GM12878 (cell line): ENCODE measurements around the gene PPA1. TPM values are rescaled to one million over a fixed set of nuclear protein-coding genes. Genes with fewer than 3 reads are reported as not detected.

Experiments used
- ATAC-seq: fragments of 200-7000 bp; cut with Tn5 transposase; 3 replicates; pipeline ENCODE4 v1.9.1; 2020; ENCODE audit warnings: mild to moderate bottlenecking, moderate library complexity
- BruUV-seq: library from RNA; stranded (reverse); fragments of 400-500 nt; replicated peaks from 2 replicates; lab custom pipeline; 2021; lab: Mats Ljungman, UMichigan
- CTCF ChIA-PET: fragments of 300-600 bp; sonication (Branson Sonifier 250); formaldehyde crosslinking; extraction: SDS; loops from one replicate; lab custom pipeline; 2021; ENCODE audit warnings: inconsistent platforms; lab: Yijun Ruan, JAX
- POLR2A ChIA-PET: fragments of 350-600 bp; formaldehyde crosslinking; extraction: SDS; loops from one replicate; lab custom pipeline; 2021; ENCODE audit warnings: inconsistent platforms; lab: Charles Lee
- RAD21 ChIA-PET: fragments of 300-600 bp; sonication (Branson Sonifier 250); formaldehyde crosslinking; loops from one replicate; lab custom pipeline; 2023; ENCODE audit warnings: antibody characterized with exemption; ENCODE audit not compliant: unreplicated experiment; lab: Charles Lee
- SMC1A ChIA-PET: fragments of 300-600 bp; sonication (Branson Sonifier 250); formaldehyde crosslinking; loops from one replicate; lab custom pipeline; 2023; ENCODE audit not compliant: unreplicated experiment, uncharacterized antibody; lab: Charles Lee
- DNase-seq: peaks from one replicate; pipeline ENCODE4 v3.0.0-alpha.2; 2011; ENCODE audit warnings: low read depth, low spot score
- FAIRE-seq: peaks from 3 replicates; lab custom pipeline; 2011; peaks lifted over from hg19 to GRCh38; lab: Jason Lieb, UNC
- H2AFZ ChIP-seq: 2 replicates; pipeline ENCODE4 v1.6.0; 2011; ENCODE audit warnings: low read depth, low read length, control low read depth; ENCODE audit not compliant: control insufficient read depth
- H3K27ac ChIP-seq: 2 replicates; pipeline ENCODE4 v1.5.1; 2011; ENCODE audit warnings: control low read depth; ENCODE audit not compliant: control insufficient read depth, insufficient read depth
- H3K27me3 ChIP-seq, 2 experiments: replicated peaks in 1 of 2; 2 replicates each; pipeline versions ENCODE4 v1.6.0 to v1.6.1; 2011; ENCODE audit warnings: low read length in 1 of 2; ENCODE audit not compliant: control insufficient read depth in 2 of 2, insufficient read depth in 2 of 2
- H3K36me3 ChIP-seq, 2 experiments: 2 replicates each; pipeline ENCODE4 v1.5.1; 2011; ENCODE audit warnings: low read length in 1 of 2; ENCODE audit not compliant: control insufficient read depth in 2 of 2, insufficient read depth in 2 of 2
- H3K4me1 ChIP-seq: 2 replicates; pipeline ENCODE4 v1.6.1; 2011; ENCODE audit warnings: mild to moderate bottlenecking, low read length, moderate library complexity, mixed read lengths; ENCODE audit not compliant: control insufficient read depth, insufficient read depth
- H3K4me2 ChIP-seq: 2 replicates; pipeline ENCODE4 v1.6.0; 2011; ENCODE audit warnings: control low read depth; ENCODE audit not compliant: control insufficient read depth, insufficient read depth
- H3K4me3 ChIP-seq: fragments of 200-600 bp; sonication (generic); 2 replicates; pipeline ENCODE4 v1.5.1; 2016
- H3K79me2 ChIP-seq: 2 replicates; pipeline ENCODE4 v1.6.0; 2011; ENCODE audit warnings: low read length; ENCODE audit not compliant: control insufficient read depth, insufficient read depth
- H3K9ac ChIP-seq: 2 replicates; pipeline ENCODE4 v1.8.0; 2011; ENCODE audit warnings: low read length, control low read depth, mixed read lengths; ENCODE audit not compliant: control insufficient read depth, insufficient read depth
- H3K9me3 ChIP-seq: replicated peaks from 3 replicates; pipeline ENCODE4 v1.5.1; 2011; ENCODE audit warnings: mild to moderate bottlenecking, low read length; ENCODE audit not compliant: control insufficient read depth, insufficient read depth
- H4K20me1 ChIP-seq: 2 replicates; pipeline ENCODE4 v1.6.0; 2011; ENCODE audit not compliant: control insufficient read depth, insufficient read depth
- CHD2 ChIP-seq: IDR thresholded peaks from 2 replicates; pipeline ENCODE4 v1.6.1; 2011; ENCODE audit warnings: low read depth, low read length, improper control_type of control experiment, borderline replicate concordance
- E2F4 ChIP-seq: IDR thresholded peaks from 2 replicates; pipeline ENCODE4 v1.6.1; 2012; ENCODE audit warnings: low read depth, low read length, improper control_type of control experiment
- EGR1 ChIP-seq, 2 experiments: IDR thresholded peaks; 1 replicate in 1 of 2; 2 replicates in 1 of 2; pipeline ENCODE4 v1.6.1; 2011 to 2012; ENCODE audit warnings: low read depth in 2 of 2, low read length in 2 of 2, borderline replicate concordance in 1 of 2, mild to moderate bottlenecking in 1 of 2, moderate library complexity in 1 of 2
- IKZF1 ChIP-seq: fragments of 450-650 bp; conservative IDR thresholded peaks from 2 replicates; pipeline ENCODE4 v1.6.1; 2017; ENCODE audit warnings: antibody characterized with exemption, mild to moderate bottlenecking
- POLR2A ChIP-seq: IDR thresholded peaks from 2 replicates; pipeline ENCODE4 v1.6.1; 2011; ENCODE audit warnings: low read depth, mild to moderate bottlenecking, low read length
- TARDBP ChIP-seq: IDR thresholded peaks from 2 replicates; pipeline ENCODE4 v1.6.1; 2016; ENCODE audit warnings: borderline replicate concordance
- ZZZ3 ChIP-seq: IDR thresholded peaks from 2 replicates; pipeline ENCODE4 v1.6.1; 2011; ENCODE audit warnings: low read depth; ENCODE audit not compliant: control insufficient read depth, insufficient read length
- WGBS: methylation state at CpG from one replicate; pipeline ENCODE4 v1.1.6; 2016; ENCODE audit warnings: low lambda C conversion rate; ENCODE audit not compliant: insufficient replicate concordance, insufficient coverage; ENCODE audit errors: missing lambda C conversion rate; 5-methylcytosine and 5-hydroxymethylcytosine counted together
- in situ Hi-C: fragments of 300-500 bp; cut with MboI; formaldehyde crosslinking; loops from 9 replicates; pipeline ENCODE4 v1.14.3; 2018; ENCODE audit warnings: mixed read lengths
- intact Hi-C: fragments of 100-400 bp; cut with micrococcal nuclease; formaldehyde crosslinking; loops from one replicate; pipeline ENCODE4 v1.14.2; 2022; ENCODE audit not compliant: unreplicated experiment
- polyA plus RNA-seq, 11 experiments: library from polyadenylated mRNA; depleted of rRNA in 4 of 11; unstranded in 6 of 11; stranded (reverse) in 5 of 11; fragments of >200 nt; fragmentation: Nextera tagmentation in 4 of 11; fragmentation: Illumina TruSeq in 1 of 11; extraction: Ambion mirVana in 4 of 11; extraction: Trizol in 1 of 11; gene quantifications; 1 replicate in 1 of 11; 2 replicates in 10 of 11; pipeline versions ENCODE4 v1.2.1 to v1.2.3, GENCODE V29; 2011 to 2016; ENCODE audit warnings: inconsistent platforms in 2 of 11, missing spikeins in 2 of 11, low read depth in 1 of 11
- total RNA-seq, 4 experiments: library from RNA; depleted of rRNA in 3 of 4; stranded (reverse); fragments of >200 nt in 3 of 4; fragmentation: Illumina TruSeq in 1 of 4; extraction: Trizol in 1 of 4; gene quantifications; 2 replicates each; pipeline versions ENCODE4 v1.2.1 to v1.2.3, GENCODE V29; 2013 to 2021
- TF ChIP-seq, protein P1 (sequence below): IDR thresholded peaks from 2 replicates; pipeline ENCODE4 v1.6.1; 2012; ENCODE audit warnings: low read depth, low read length, improper control_type of control experiment

PPA1 gene
- total and polyA plus RNA-seq, 10 of the 15 experiments (the other 5 are each of a cell fraction or from before 2014, with no cell fraction given): 224 to 452 (median 346) TPM

GRCh38 chr10:70253878-70254765, 20.9 kb upstream of the PPA1 start:
- FAIRE-seq: no peak
- SMC1A ChIA-PET: no interaction called here

More at GRCh38 chr10:70253878-70254765, 20.9 kb upstream of the PPA1 start:
- BruUV-seq: no TSS peak
- peaks cover 4 to 16% of the 10 kb centered on the region in 2 experiments for H3K27me3 ChIP-seq
- H3K4me2 ChIP-seq: no peak overlapping the region
- no peak for ATAC-seq
- RAD21 ChIA-PET: interaction anchor here (1.0 kb wide), 1 partner anchor 32 kb away, joined by 4 read pairs; no protein-coding TSS in a partner anchor
- peaks cover 1% of the 10 kb centered on the region; the same call in 1 of the 3 replicates for H3K9me3 ChIP-seq
- H3K79me2 ChIP-seq: no peaks in the 10 kb centered on the region
- H3K27ac ChIP-seq: no peak overlapping the region
- in situ Hi-C loops (no loop called here), intact Hi-C loops (no loop called here)
- no peak overlapping the region for H3K4me3 ChIP-seq
- H2AFZ ChIP-seq: no peak overlapping the region
- no peak overlapping the region for H3K9ac ChIP-seq
- DNase-seq: no peak
- 75% methylated on average over 14 of the region's 14 CpGs for WGBS
- CTCF ChIA-PET: interaction anchor here (0.8 to 1.4 kb wide), 4 partner anchors 13 to 110 kb away, joined by 3 to 4 read pairs (median 4); no protein-coding TSS in a partner anchor
- no peak for TF ChIP-seq E2F4
- no peak for TF ChIP-seq TARDBP
- no peak for TF ChIP-seq EGR1 (IDR thresholded peaks at IDR 0.05; ENCODE audit: borderline replicate concordance in 1 of 2, low read depth in 2 of 2, low read length in 2 of 2)
- TF ChIP-seq, protein P1, sequence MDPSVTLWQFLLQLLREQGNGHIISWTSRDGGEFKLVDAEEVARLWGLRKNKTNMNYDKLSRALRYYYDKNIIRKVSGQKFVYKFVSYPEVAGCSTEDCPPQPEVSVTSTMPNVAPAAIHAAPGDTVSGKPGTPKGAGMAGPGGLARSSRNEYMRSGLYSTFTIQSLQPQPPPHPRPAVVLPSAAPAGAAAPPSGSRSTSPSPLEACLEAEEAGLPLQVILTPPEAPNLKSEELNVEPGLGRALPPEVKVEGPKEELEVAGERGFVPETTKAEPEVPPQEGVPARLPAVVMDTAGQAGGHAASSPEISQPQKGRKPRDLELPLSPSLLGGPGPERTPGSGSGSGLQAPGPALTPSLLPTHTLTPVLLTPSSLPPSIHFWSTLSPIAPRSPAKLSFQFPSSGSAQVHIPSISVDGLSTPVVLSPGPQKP: no peak
- no peak for TF ChIP-seq ZZZ3
- no peak for TF ChIP-seq POLR2A
- TF ChIP-seq IKZF1: no peak
- no peak for TF ChIP-seq CHD2
- no peaks in the 10 kb centered on the region for H4K20me1 ChIP-seq
- POLR2A ChIA-PET: no interaction called here
- no peaks in the 10 kb centered on the region for H3K36me3 ChIP-seq
- H3K4me1 ChIP-seq: no peaks in the 10 kb centered on the region
